ENCODE results near the gene PPFIA2. TPM values are rescaled to one million over a fixed set of nuclear protein-coding genes. Genes with fewer than 3 reads are reported as not detected.
A peak's percentile ranks its signal among the peaks of the same experiment; 100 is the strongest.

The PPFIA2 gene
- total RNA-seq, 6 experiments from 2014 or later, result 0.12 to 1.2 (median 0.56) TPM; not detected in 2

DNA sequence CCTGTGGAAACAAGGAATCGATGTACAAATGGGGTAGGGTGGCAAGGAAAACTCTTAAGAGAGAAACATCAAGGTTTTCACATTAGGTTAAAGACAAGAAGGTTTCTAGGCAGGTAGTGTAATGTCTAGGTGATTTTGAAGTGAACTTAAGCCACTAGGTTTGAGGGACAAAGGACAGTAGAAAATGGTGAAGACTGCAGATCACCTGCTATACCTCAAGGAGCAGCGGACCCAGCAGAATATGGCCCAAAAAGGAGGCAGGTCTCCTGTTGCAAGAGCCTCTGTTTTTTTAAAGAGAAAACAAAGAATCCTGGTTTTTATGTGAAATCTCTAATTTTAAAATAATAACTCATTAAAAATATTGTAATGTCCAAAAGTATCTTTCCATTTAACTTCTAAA, 503.2 kb downstream of the PPFIA2 start:
- intact Hi-C loops (cut with DNase I), result no loop called here
- TF ChIP-seq POLR2A (IDR thresholded peaks at IDR 0.05), result no peak
- TF ChIP-seq, protein P1, sequence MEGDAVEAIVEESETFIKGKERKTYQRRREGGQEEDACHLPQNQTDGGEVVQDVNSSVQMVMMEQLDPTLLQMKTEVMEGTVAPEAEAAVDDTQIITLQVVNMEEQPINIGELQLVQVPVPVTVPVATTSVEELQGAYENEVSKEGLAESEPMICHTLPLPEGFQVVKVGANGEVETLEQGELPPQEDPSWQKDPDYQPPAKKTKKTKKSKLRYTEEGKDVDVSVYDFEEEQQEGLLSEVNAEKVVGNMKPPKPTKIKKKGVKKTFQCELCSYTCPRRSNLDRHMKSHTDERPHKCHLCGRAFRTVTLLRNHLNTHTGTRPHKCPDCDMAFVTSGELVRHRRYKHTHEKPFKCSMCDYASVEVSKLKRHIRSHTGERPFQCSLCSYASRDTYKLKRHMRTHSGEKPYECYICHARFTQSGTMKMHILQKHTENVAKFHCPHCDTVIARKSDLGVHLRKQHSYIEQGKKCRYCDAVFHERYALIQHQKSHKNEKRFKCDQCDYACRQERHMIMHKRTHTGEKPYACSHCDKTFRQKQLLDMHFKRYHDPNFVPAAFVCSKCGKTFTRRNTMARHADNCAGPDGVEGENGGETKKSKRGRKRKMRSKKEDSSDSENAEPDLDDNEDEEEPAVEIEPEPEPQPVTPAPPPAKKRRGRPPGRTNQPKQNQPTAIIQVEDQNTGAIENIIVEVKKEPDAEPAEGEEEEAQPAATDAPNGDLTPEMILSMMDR (IDR thresholded peaks at IDR 0.05), result no peak
- DNase-seq, result no peak

DNA sequence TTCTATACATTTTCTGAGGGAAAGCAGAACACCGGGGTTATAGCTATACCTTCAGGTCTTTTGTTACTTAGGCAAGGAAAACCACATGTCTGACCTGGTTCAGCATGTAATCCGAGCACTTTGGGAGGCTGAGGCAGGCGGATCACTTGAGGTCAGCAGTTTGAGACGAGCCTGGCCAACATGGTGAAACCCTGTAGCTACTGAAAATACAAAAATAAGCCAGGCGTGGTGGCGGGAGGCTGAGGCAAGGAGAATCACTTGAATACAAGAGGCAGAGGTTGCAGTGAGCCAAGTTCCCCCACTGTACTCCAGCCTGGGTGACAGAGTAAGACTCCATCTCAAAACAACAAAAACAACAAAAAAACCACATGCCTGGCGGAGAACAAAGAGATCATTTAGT, 503.7 kb downstream of the PPFIA2 start:
- H3K27me3 ChIP-seq, result no peaks in the 10 kb centered on the region
- peaks cover 0 to 17% (median 0%) of the 10 kb centered on the region in 4 donors for H3K4me1 ChIP-seq
- no peak overlapping the region for H3K27ac ChIP-seq
- intact Hi-C loops (cut with DNase I), result no loop called here
- H3K9me3 ChIP-seq, result no peaks in the 10 kb centered on the region
- H3K4me3 ChIP-seq, result no peak overlapping the region
- DNase-seq, result no peak
- TF ChIP-seq, protein P1 (IDR thresholded peaks at IDR 0.05), result no peak
- TF ChIP-seq POLR2A (IDR thresholded peaks at IDR 0.05), result no peak
- ATAC-seq, result no peak
- H3K36me3 ChIP-seq, result no peaks in the 10 kb centered on the region
- WGBS (ENCODE audit: insufficient coverage, low coverage, low lambda C conversion rate, missing lambda C conversion rate), result 80% methylated on average over 4 of the region's 7 CpGs

More for the DNA sequence above, 503.2 kb downstream of the PPFIA2 start:
- no peak for ATAC-seq
- Histone ChIP-seq H3K27me3 (no peaks in the 10 kb centered on the region), H3K36me3 (no peaks in the 10 kb centered on the region), H3K9me3 (no peaks in the 10 kb centered on the region), H3K4me3 (no peak overlapping the region), H3K4me1 (peaks cover 0 to 17% (median 0%) of the 10 kb centered on the region in 4 donors), H3K27ac (no peak overlapping the region)
- WGBS (ENCODE audit: insufficient coverage, low coverage, low lambda C conversion rate, missing lambda C conversion rate), result 88% methylated on average over 2 of the region's 2 CpGs

DNA sequence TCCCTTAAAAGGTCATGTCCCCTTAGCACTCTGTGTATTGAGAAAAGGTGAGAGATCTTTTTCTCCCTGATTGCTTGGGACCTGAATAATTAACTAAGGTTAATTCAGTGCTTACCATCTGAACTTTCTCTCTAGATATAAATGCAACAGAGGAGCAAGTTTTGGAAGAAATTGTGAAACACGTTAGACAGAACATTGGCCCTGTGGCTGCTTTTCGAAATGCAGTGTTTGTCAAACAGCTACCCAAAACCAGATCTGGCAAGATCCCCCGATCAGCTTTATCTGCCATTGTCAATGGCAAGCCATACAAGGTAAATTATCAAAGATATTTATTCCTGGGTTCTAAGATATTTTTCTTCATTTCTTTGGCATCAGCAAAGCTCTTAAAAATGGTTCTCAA, 505.8 kb downstream of the PPFIA2 start:
- 12% methylated on average over 3 of the region's 3 CpGs for WGBS (ENCODE audit: insufficient coverage, low coverage, low lambda C conversion rate, missing lambda C conversion rate)
- peak overlapping the region in 2 of 3 donors; percentile 28 to 53 for H3K27ac ChIP-seq
- no peak for TF ChIP-seq POLR2A (IDR thresholded peaks at IDR 0.05)
- TF ChIP-seq, protein P1 (IDR thresholded peaks at IDR 0.05), result peak in 2 of 4 donors; percentile 5 to 26
- DNase-seq, result peak in 1 of 3 donors; percentile 75
- no peaks in the 10 kb centered on the region for H3K27me3 ChIP-seq
- H3K4me3 ChIP-seq, result no peak overlapping the region
- intact Hi-C loops (cut with DNase I), result no loop called here
- peaks cover 0 to 17% (median 0%) of the 10 kb centered on the region in 4 donors for H3K4me1 ChIP-seq
- no peaks in the 10 kb centered on the region for H3K36me3 ChIP-seq
- ATAC-seq, result peak; percentile 88 to 94 (median 91)
- H3K9me3 ChIP-seq, result no peaks in the 10 kb centered on the region

DNA sequence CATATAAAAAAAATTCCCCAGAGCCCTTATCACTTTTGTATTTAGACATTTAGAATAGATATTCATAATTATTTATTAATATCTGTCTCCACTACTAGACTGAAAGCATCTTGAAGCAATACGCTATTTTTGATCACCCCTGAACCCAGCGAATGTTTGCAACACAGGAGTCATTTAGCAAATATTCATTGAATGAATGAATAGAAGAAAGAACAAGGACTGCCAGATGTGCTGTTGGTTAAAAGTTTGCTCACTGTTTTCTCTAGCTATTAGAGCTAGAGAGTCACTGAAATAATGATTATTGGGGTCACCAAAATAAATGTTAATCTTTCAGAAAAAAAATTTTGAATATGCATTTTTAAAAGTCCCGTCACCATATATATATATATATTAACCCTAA, 506.9 kb downstream of the PPFIA2 start:
- intact Hi-C loops (cut with DNase I), result no loop called here
- Histone ChIP-seq H3K27ac (peak overlapping the region in 1 of 3 donors; percentile 53), H3K36me3 (no peaks in the 10 kb centered on the region), H3K27me3 (no peaks in the 10 kb centered on the region), H3K4me3 (no peak overlapping the region), H3K4me1 (peaks cover 0 to 17% (median 0%) of the 10 kb centered on the region in 4 donors), H3K9me3 (no peaks in the 10 kb centered on the region)
- TF ChIP-seq POLR2A (IDR thresholded peaks at IDR 0.05), result no peak
- TF ChIP-seq, protein P1 (IDR thresholded peaks at IDR 0.05), result no peak
- no peak for DNase-seq
- ATAC-seq, result no peak
- 70% methylated on average over 3 of the region's 3 CpGs for WGBS (ENCODE audit: insufficient coverage, low coverage, low lambda C conversion rate, missing lambda C conversion rate)

DNA sequence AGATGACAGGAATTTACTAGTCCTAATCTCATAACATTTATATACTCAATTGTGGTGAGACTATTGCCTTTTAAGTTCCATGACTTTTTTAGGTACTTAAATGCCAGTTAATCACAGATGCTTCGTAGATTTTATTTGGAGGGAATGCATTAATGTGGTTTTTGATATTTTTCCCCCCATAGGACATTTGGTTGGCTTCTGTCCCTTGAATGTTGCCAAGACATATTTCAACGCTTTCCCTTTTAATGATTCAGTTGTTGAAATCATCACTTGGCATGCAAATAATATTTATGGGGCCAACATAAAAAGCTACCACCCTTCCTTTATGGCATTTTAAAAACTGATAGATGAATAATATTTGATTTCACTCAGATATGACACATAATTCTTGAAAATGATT, 509.2 kb downstream of the PPFIA2 start:
- WGBS (ENCODE audit: insufficient coverage, low coverage, low lambda C conversion rate, missing lambda C conversion rate), result 87% methylated on average over 2 of the region's 2 CpGs
- no peaks in the 10 kb centered on the region for H3K27me3 ChIP-seq
- H3K36me3 ChIP-seq, result no peaks in the 10 kb centered on the region
- TF ChIP-seq, protein P1 (IDR thresholded peaks at IDR 0.05), result no peak
- no peak overlapping the region for H3K4me3 ChIP-seq
- intact Hi-C loops (cut with DNase I), result no loop called here
- DNase-seq (no peak), ATAC-seq (no peak)
- no peaks in the 10 kb centered on the region for H3K9me3 ChIP-seq
- no peak overlapping the region for H3K27ac ChIP-seq
- H3K4me1 ChIP-seq, result peaks cover 0 to 17% (median 0%) of the 10 kb centered on the region in 4 donors
